Coronary artery (tissue), 2 donors: ENCODE results near the gene LPCAT2.
A peak's percentile ranks its signal among the peaks of the same experiment; 100 is the strongest.

ENCODE experiments used
- DNase-seq: peaks from one replicate; pipeline ENCODE4 v3.0.0-alpha.2; 2017; ENCODE audit warnings: low spot score
- H3K27ac ChIP-seq, 2 donors: fragments of 200-600 bp; sonication (generic); one replicate each; pipeline ENCODE4 v1.5.1; 2016 to 2019
- H3K4me3 ChIP-seq: fragments of 200-600 bp; sonication (generic); 2 replicates; pipeline ENCODE4 v1.5.1; 2016; ENCODE audit warnings: mild to moderate bottlenecking, moderate library complexity
- TF ChIP-seq, protein P1 (sequence below): fragments of 200-600 bp; sonication (generic); IDR thresholded peaks from one replicate; pipeline ENCODE4 v1.5.1; 2019; ENCODE audit warnings: antibody characterized with exemption

Gene LPCAT2

DNA sequence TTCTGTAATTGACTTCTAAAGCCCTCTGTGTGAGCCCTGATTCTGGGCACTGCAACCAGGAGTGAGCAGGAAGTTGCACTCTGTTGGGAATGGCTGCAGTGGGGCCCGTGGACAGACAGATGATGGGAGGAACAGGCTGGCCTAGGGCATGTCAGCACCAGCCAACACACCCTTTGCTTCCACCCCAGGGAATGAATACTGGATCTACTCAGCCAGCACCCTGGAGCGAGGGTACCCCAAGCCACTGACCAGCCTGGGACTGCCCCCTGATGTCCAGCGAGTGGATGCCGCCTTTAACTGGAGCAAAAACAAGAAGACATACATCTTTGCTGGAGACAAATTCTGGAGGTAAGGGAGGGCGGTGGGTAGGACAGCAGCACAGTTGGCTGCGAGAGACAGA lies 10.8 kb upstream of the LPCAT2 start:
- peak overlapping the region in 1 of 2 donors; percentile 22 for H3K27ac ChIP-seq
- TF ChIP-seq, protein P1, sequence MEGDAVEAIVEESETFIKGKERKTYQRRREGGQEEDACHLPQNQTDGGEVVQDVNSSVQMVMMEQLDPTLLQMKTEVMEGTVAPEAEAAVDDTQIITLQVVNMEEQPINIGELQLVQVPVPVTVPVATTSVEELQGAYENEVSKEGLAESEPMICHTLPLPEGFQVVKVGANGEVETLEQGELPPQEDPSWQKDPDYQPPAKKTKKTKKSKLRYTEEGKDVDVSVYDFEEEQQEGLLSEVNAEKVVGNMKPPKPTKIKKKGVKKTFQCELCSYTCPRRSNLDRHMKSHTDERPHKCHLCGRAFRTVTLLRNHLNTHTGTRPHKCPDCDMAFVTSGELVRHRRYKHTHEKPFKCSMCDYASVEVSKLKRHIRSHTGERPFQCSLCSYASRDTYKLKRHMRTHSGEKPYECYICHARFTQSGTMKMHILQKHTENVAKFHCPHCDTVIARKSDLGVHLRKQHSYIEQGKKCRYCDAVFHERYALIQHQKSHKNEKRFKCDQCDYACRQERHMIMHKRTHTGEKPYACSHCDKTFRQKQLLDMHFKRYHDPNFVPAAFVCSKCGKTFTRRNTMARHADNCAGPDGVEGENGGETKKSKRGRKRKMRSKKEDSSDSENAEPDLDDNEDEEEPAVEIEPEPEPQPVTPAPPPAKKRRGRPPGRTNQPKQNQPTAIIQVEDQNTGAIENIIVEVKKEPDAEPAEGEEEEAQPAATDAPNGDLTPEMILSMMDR: no peak
- DNase-seq: no peak
- H3K4me3 ChIP-seq: no peak overlapping the region

DNA sequence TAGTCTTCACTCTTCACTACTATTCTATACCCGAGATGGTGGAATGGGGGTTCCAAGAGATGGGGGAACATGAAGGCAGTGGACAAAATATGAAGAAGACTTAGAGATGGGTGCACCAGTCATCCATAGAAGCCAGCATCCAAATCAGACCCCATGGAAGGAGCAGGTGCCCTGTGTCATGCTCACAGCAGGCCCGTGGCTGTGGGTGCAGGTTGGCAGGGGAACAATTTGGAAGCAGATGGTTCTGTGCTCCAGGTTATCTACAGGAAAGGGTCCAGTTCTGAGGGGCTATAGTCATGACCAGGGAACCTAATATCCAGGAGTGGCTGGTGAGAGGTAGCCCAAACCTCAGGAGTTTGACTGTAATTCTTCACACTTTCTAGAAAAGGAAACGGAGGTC lies 9.6 kb upstream of the LPCAT2 start:
- DNase-seq: no peak
- Histone ChIP-seq H3K4me3 (no peak overlapping the region), H3K27ac (peak overlapping the region; percentile 42 to 78)
- TF ChIP-seq, protein P1: no peak

DNA sequence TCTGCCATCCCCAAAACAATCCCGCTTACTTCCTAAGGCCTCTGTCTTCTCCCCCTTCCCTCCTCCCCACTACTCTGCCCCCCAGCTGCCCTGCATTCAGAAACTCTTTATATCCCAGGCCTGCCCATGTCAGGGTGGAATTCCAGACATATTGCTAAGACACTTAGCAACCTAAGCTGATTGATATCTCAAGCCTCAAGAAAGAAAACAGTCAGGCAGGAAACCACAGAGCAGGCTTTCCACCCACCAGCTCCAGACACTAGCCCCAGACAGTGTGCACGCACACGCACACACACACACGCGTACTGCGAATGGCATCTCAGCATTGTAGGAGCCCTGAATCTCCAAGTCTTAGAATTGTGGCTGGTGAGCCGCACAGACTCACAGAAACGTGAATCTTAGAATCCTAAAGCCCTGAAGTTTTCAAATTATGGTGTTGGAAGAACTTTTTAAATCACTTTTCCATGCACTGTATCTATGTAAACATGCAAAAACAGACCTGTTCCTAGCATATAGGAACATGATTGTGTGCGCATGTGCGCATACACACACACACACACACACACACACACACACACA lies 8.8 kb upstream of the LPCAT2 start:
- Histone ChIP-seq H3K27ac (peak overlapping the region; percentile 42 to 78), H3K4me3 (no peak overlapping the region)
- DNase-seq: no peak
- TF ChIP-seq, protein P1: no peak

DNA sequence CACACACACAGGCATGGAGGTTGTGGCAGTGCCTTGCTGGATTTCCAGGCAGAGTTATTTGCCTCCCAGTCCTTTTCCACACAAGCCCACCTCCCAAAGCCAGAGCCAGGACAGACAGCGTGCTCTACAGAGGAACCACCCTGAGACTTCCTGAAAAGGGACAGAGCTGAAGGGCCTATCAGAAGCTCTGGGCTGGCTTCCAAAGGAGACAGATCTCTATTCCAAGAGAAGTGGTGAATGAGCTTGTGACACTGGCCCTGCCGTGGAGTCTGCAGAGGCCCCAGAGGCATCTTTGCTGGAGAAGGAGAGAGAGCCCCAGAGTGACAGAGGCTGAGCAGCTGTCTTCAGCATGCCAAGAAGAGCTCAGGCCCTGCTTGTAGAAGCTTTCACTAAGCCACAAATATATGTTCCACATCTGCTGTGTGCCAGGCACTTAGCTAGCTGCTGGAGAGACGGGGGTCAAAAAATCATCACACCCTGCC lies 8.3 kb upstream of the LPCAT2 start:
- H3K27ac ChIP-seq: peak overlapping the region; percentile 13 to 78
- no peak overlapping the region for H3K4me3 ChIP-seq
- no peak for DNase-seq
- TF ChIP-seq, protein P1: no peak

DNA sequence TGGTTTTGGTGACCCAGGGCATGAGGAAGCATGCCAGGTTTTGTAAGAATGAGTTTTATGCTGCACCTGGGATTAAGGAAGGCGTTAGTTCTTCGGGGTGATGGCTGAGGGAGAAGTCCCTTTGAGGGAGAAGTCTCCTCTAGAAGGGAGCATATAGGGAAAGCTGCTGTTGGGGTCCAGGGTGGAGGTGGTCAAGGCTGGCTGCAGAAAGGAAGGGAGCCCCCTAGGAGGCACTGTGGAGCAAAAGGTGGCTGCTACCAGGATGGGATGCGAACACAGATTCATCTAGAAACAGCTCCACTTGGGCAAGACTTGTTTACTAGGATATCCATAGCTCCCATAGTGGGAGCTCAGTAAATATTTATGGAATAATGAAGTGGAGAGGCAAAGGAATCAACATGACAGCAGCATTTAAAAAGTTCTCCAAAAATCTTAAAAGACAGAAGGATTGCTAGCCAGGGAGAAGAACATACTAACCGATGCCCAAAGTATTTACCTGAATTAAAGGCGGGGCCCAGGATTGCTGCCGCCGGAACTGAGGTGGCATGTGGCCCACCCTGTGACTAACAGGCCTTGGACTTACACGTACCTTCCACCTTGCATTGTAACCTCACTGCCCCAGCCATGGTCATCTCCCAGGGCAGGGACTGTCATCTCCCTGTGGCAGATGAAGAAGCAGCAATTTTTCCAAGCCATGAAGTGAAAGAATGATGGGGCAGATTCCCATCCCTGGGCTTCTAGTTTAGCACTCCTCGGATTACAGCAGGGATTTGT lies 7.1 kb upstream of the LPCAT2 start:
- Histone ChIP-seq H3K27ac (no peak overlapping the region), H3K4me3 (no peak overlapping the region)
- TF ChIP-seq, protein P1: no peak
- no peak for DNase-seq

DNA sequence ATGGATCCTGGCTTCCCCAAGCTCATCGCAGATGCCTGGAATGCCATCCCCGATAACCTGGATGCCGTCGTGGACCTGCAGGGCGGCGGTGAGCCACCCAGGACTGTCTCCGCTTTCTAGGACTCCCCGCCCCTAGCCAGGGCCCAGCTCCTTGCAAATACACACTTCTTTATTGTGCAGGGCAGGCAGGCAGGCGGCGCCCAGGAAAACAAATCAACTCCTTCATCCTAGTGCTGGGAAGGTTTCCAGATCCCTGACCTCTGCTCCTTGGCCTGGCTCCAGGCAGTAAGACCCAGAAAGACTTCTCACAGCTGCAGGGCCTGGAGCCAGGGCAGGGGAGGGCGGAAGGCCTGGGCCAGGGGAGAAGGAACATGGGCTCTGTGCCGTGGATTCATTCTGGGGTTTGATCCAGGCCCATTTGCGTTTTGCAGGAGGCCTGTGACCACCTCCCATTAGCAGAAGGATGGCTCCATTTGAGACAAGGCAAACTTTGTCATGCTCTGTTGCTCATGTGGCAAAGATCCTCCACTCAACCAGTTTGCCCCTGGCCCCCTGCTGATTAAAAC lies 6.0 kb upstream of the LPCAT2 start:
- peak; percentile 91 for DNase-seq
- TF ChIP-seq, protein P1: no peak
- peak overlapping the region; percentile 48 to 60 for H3K27ac ChIP-seq
- no peak overlapping the region for H3K4me3 ChIP-seq
